SK-N-SH (cell line): ENCODE data around the gene ABHD12.

Experiments
- POLR2AphosphoS5 ChIP-seq: IDR thresholded peaks from 2 replicates; pipeline ENCODE4 v1.6.1; 2012; ENCODE audit warnings: low read depth, low read length
- RFX5 ChIP-seq: IDR thresholded peaks from 2 replicates; pipeline ENCODE4 v1.6.1; 2012; ENCODE audit warnings: mild to moderate bottlenecking, improper control_type of control experiment, low read length
- SIN3A ChIP-seq: IDR thresholded peaks from 2 replicates; pipeline ENCODE4 v1.6.1; 2012; ENCODE audit warnings: low read depth, mild to moderate bottlenecking, low read length, moderate library complexity, borderline replicate concordance

GRCh38 chr20:25310921-25311728 lies 79.5 kb downstream of the ABHD12 start:
- TF ChIP-seq SIN3A (no peak), POLR2AphosphoS5 (no peak), RFX5 (no peak)
